Fibroblast of mammary gland (primary cell): ENCODE data around the gene MTRF1L.
"Not testable (repeated sequence)": the region's sequence is repeated elsewhere in the genome, so short reads cannot be mapped to it uniquely, and the experiment has no call there.

ENCODE experiments used
- DNase-seq: peaks from one replicate; pipeline ENCODE4 v3.0.0-alpha.2; 2010; ENCODE audit warnings: low read depth
- H3K4me3 ChIP-seq: 2 replicates; pipeline ENCODE4 v1.5.1; 2011; ENCODE audit warnings: low read depth, mild to moderate bottlenecking, low read length, moderate library complexity; ENCODE audit not compliant: control insufficient read depth
- TF ChIP-seq, protein P1 (sequence below): conservative IDR thresholded peaks from 2 replicates; pipeline ENCODE4 v1.5.1; 2011; ENCODE audit warnings: low read depth, low read length, inconsistent platforms; ENCODE audit not compliant: control insufficient read depth, insufficient read depth

MTRF1L gene

DNA sequence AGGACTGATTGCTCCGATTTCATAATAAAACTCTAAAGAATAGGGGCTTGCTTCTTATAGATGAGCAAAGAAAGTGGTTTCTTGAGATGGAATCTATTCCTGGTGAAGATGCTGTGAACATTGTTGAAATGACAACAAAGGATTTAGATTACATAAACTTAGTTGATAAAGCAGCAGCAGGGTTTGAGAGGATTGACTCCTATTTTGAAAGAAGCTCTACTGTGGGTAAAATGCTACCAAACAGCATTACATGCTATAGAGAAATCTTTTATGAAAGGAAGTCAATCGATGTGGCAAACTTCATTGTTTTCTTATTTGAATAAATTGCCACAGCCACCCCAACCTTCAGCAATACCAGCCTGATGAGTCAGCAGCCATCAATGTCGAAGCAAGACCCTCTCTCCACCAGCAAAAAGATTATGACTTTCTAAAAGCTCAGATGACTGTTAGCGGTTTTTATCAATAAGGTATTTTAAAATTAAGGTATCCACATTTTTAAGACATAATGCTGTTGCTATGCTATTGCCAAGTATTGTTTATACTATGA, 12.7 kb upstream of the MTRF1L start:
- no peak overlapping the region for H3K4me3 ChIP-seq
- TF ChIP-seq, protein P1, sequence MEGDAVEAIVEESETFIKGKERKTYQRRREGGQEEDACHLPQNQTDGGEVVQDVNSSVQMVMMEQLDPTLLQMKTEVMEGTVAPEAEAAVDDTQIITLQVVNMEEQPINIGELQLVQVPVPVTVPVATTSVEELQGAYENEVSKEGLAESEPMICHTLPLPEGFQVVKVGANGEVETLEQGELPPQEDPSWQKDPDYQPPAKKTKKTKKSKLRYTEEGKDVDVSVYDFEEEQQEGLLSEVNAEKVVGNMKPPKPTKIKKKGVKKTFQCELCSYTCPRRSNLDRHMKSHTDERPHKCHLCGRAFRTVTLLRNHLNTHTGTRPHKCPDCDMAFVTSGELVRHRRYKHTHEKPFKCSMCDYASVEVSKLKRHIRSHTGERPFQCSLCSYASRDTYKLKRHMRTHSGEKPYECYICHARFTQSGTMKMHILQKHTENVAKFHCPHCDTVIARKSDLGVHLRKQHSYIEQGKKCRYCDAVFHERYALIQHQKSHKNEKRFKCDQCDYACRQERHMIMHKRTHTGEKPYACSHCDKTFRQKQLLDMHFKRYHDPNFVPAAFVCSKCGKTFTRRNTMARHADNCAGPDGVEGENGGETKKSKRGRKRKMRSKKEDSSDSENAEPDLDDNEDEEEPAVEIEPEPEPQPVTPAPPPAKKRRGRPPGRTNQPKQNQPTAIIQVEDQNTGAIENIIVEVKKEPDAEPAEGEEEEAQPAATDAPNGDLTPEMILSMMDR = no peak
- no peak for DNase-seq

DNA sequence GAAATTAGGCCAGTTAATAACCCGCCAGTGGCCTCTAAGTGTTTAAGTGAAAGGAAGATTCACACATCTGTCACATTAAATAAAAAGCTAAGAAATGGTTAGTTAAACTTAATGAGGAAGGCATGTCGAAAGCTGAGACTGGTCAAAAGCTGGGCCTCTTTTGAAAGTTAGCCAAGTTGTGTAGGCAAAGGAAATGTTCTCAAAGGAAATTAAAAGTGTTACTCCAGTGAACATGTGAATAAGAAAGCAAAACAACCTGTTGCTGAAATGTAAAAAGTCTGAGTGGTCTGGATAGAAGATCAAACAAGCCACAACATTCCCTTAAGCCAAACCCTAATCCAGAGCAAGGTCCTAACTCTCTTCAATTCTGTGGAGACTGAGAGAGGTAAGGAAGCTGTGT, 10.9 kb upstream of the MTRF1L start:
- H3K4me3 ChIP-seq = no peak overlapping the region
- DNase-seq = no peak
- TF ChIP-seq, protein P1 = no peak

GRCh38 chr6:153012856-153013255, 10.3 kb upstream of the MTRF1L start:
- TF ChIP-seq, protein P1 = no peak

DNA sequence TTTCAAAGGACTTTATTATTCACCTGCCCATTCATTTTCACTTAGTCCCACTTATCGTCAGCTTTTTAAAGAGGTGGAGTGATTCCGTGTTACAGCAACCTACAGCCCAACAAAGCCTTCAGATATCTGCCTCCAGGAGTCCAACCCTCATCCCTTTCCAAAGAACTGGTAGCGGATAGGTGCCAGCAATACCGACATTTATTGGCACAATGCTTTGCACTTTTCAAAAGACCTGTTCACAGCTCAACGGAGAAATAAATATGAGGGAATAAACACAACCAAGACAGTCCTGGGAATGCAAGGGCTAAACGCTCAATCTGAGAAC, 819 bp upstream of the MTRF1L start:
- TF ChIP-seq, protein P1 = no peak
- peak overlapping the region; percentile 96 for H3K4me3 ChIP-seq
- no peak for DNase-seq

More at GRCh38 chr6:153012856-153013255, 10.3 kb upstream of the MTRF1L start:
- no peak overlapping the region for H3K4me3 ChIP-seq
- DNase-seq = no peak

- DNase-seq = peak; percentile 22
- H3K4me3 ChIP-seq = peak overlapping the region; percentile 96
- TF ChIP-seq, protein P1 = no peak
Observed at GRCh38 chr6:153001767-153002612, 519 bp downstream of the MTRF1L start.

- peak overlapping the region; percentile 96 for H3K4me3 ChIP-seq
- DNase-seq = not testable (repeated sequence)
Observed at GRCh38 chr6:153000790-153001189, 1.7 kb downstream of the MTRF1L start.

GRCh38 chr6:153000243-153000642, 2.3 kb downstream of the MTRF1L start:
- DNase-seq = no peak
- no peak overlapping the region for H3K4me3 ChIP-seq

GRCh38 chr6:152999538-152999937, 3.0 kb downstream of the MTRF1L start:
- DNase-seq, H3K4me3 ChIP-seq: not testable (repeated sequence)

More at GRCh38 chr6:153000243-153000642, 2.3 kb downstream of the MTRF1L start:
- TF ChIP-seq, protein P1 = no peak
